Activated CD4-positive, alpha-beta T cell treated with anti-CD3 and anti-CD28 coated beads, Interleukin-2, amount 50 U/mL, for 24 hours (primary cell): ENCODE data around the gene MICAL2.
A peak's percentile ranks its signal among the peaks of the same experiment; 100 is the strongest.

Source experiments
- DNase-seq, 2 donors: peaks; one replicate each; pipeline ENCODE4 v3.0.0-alpha.2; 2020; ENCODE audit warnings: low read depth in 1 of 2, low spot score in 1 of 2

The MICAL2 gene

DNA sequence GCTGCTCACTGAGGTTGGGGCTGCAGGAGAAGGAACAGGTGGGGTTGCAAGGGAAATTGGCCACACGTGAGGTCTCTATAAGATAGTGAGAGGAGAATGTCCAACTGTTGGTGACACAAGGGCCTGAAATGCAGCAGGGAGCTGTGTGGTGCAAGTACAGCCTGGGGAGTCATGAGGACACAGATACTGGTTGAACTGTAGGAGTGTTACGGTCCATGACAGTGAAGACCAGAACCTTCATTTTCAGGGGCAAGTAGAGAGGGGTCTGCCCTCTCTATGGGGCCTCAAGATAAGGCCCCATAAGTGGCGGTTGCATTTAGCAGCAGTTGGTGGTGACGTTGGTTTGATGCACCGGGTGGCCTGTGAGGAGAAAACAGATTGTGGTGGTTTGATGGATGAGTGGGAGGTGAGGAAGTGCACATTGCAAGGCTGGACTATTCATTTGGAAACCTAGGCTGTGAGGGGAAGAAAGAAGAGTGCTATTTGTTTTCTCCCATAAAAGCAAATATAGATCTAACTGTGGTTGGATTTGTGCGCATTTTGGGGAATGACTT, 39.4 kb downstream of the MICAL2 start:
- peak in 1 of 2 donors; percentile 30 for DNase-seq

GRCh38 chr11:12150831-12151382, 40.5 kb downstream of the MICAL2 start:
- peak in 1 of 2 donors; percentile 33 for DNase-seq

GRCh38 chr11:12152321-12152720, 41.9 kb downstream of the MICAL2 start:
- no peak for DNase-seq

DNA sequence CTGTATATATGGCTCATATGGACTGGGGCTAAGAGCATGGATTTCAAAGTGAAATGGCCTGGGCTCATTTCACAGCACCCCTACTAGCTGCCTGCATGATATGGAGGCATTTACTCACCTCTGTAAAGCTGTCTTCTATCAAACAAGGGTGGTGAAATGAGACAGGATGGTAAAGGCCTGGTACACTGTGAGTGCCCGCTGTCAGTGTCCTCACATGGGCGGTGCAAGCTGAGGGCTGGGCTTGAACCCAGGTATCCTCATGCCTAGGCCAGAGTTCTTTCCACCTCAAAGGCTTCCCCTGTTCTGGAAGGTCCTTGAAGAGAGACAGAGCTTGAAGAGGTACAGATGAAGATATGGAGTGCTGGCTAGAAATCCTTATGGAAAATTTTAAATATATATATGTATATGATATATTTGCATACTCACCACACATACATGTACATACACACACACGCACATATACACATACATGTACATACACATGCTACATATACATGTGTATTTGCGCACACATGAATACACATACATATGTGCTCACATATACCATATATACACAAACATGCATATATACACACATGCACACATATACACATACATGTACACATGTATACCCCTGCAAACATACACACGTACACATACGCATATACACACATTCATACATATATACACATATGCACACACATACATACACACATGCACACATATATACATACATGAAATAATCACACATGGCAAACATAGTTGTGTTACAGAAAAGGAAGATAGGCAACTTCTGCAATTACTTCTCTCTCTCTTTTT, 44.7 kb downstream of the MICAL2 start:
- no peak for DNase-seq

DNA sequence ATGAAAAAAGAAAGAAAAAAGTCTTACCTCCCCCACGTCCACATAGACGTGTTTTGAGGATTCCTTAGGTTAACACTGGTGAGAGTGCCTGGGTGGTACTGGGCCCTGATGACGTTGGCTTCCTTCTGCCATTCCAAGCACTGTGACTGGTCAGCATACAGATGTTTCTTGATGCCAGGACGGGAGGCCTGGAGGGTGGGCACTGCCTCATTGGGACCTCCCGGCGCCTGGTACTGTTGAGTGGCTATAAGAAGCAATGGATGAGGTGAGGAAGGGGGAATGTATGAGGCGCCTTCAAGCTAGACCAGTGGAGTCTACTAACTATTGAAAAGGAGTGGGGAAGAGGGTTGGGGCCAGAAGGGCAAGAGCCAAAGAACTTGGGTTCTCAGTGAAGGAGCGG, 45.3 kb downstream of the MICAL2 start:
- no peak for DNase-seq

- no peak for DNase-seq
These were observed 46.1 kb downstream of the MICAL2 start for GRCh38 chr11:12156301-12157140.

- DNase-seq, result peak in 1 of 2 donors; percentile 21
These were observed 46.9 kb downstream of the MICAL2 start for GRCh38 chr11:12157241-12157661.

DNA sequence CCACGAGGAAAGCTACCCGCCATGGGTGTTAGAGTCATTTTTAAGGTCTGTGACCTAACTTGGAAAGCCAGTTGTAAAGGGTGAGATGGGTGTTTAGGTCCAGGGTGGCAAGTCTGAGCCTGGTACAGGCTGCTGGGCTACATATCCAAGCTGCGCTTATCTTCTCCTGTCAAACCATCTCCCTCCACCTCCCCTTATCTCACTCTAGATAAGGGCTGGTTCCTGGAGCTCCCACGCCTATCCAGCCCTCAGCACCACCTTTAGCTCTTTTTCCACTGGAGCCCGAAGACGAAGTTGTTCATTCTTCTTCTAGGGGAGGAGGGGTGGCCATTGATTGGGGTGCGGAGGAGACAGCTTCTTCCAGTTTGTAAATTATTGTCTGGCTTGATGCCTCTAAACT, 48.5 kb downstream of the MICAL2 start:
- DNase-seq, result no peak

DNA sequence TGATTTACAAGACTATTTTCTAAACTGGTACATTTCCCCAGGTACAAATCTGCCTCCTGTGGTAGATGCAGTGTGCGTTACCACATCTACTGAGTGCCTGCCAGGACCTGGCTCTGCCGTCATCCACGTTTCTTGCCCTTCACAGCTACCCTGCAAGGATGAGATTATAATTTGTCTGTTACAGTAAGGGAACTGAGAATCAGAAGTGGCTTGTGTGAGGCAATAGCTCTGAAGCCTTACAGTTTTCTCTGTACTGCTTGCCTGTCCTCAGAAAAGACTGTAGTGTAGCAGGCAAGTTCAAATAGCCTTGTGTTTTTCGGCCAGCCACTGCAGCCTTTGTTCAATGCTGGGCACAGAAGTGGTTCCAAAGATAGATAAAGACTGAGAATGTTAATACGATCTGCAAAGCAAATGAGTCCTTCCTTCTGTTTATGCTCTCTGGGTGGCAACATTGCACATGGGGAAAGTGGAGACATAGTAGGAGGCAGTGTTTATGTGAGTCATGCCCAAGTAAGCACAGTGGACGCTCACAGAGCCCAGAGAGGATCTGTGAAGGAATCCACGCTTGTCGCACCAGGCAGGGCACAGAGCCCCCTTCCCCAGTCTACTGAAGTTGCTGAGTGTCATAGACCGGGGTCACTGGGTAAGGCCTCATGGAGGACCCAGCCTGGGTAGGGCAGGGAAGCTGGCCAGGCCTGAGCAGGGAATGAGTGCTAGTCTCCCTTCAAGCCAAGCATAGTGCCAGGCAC, 49.1 kb downstream of the MICAL2 start:
- DNase-seq, result no peak

DNA sequence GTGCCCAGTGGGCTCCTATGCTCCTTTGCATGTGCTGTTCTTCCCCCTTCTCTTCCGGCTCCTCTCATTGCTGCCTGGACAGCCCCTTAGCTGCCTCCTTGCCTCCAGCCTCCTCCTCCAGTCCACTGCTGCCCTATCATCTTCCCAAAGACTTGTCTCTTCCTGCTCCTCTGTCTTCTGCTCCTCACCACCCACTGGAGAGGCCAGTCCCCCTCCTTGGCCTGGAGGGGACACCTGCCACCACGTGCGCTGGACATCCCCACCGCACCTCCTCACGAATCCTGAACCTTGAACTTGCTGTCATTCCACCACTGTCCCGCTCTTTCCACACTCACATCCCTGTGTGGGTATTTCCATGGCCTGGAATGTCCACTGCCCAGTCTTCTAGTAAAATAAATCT, 49.8 kb downstream of the MICAL2 start:
- no peak for DNase-seq

DNA sequence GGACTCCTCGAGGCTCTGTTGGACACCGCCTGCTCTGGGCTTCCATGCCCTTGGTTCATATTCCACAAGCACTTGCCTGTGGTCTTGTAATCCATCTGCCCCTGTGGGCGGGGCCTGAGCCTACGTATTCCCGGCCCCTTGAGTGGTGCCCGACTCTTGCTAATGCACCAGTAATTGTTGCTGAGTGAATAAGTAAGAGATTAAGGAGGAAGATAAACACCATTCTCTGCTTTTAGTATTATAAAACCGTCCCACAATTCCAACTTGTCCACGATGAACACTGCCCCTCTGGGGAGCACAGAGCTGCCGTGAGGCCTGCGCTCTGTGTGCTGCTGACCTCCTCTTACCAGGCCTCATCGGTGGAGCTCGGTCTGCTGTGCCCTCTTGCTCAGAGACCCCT, 50.3 kb downstream of the MICAL2 start:
- no peak for DNase-seq

GRCh38 chr11:12161137-12161536, 50.7 kb downstream of the MICAL2 start:
- no peak for DNase-seq

DNA sequence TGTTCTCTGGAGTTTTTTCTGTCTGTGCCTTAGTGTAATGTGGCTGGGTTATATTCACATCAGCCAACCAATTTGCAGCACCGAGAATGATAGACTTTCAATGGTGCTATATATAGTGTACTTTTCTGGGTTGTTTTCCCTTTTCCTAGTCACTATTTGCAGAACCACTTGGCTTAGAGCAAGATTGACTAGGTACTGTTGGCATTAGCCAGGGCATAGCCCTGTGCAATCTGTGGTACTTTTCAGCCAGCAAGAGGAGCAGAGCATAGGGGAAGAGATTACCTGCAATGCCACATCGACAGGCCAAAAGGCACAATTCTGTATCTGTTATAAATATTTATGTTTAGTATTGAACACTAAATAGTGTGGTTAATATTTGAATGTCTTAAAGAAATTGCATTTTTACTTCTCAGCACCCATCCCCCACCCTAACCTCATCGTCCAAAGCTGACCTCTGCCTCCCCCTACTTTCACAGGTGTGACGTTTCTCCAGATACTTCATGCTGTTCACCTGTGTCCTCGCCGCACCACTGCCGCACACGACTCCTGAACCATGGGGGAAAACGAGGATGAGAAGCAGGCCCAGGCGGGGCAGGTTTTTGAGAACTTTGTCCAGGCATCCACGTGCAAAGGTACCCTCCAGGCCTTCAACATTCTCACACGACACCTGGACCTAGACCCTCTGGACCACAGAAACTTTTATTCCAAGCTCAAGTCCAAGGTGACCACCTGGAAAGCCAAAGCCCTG, 51.4 kb downstream of the MICAL2 start:
- DNase-seq, result no peak

GRCh38 chr11:12162652-12163051, 52.3 kb downstream of the MICAL2 start:
- no peak for DNase-seq

- DNase-seq, result no peak
These were observed 53.0 kb downstream of the MICAL2 start for GRCh38 chr11:12163181-12163941.

DNA sequence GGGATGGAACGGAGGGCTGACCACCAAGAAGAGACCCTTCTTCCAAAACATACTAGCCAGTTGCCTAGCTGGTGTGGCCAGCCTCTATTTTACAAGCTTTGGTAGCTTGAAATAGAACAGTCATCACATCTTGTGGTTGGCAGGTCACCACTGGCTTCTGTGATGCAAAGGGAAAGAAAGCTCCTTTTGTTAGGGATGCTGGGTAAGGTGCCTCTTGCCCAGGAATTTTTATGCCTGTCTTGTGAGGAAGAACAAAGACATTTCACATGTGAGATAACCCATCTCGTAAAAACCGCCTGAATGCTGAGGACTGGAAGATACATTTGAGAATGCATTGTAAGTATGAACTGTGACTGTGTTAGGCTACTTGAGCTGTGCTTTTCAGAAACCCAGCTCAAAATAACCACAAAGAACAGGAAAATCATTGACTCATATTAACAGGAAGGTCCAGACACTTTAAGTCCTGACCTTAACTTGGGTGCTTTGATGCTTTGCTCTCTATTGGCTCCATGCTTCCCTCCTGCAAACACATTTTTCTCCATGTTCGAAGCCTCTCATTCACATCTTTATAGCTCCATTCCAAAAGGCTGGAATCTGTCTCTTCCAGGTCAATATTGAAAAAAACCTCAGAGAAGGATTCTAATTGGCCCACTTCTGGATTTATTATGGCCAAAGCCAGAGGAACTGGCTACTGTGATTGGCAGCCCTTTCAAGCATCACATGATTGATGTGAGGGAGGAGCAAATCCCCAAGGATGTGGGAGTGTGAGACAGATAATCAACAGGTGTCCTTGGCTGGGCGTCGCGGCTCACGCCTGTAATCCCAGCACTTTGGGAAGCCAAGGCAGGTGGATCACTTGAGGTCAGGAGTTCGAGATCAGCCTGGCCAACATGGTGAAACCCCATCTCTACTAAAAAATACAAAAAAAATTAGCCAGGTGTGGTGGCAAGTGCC, 53.9 kb downstream of the MICAL2 start:
- DNase-seq, result no peak

GRCh38 chr11:12165237-12165875, 55.0 kb downstream of the MICAL2 start:
- no peak for DNase-seq
